HG02610 (cell line): ENCODE results near the gene DNAJB11.
"Not testable (repeated sequence)": the region's sequence is repeated elsewhere in the genome, so short reads cannot be mapped to it uniquely, and the experiment has no call there.

Experiments
- ATAC-seq: cut with Tn5 transposase; IDR thresholded peaks from one replicate; pipeline ENCODE4 v1.9.1; 2021; ENCODE audit warnings: mild to moderate bottlenecking, moderate library complexity; ENCODE audit not compliant: unreplicated experiment

DNAJB11 gene

DNA sequence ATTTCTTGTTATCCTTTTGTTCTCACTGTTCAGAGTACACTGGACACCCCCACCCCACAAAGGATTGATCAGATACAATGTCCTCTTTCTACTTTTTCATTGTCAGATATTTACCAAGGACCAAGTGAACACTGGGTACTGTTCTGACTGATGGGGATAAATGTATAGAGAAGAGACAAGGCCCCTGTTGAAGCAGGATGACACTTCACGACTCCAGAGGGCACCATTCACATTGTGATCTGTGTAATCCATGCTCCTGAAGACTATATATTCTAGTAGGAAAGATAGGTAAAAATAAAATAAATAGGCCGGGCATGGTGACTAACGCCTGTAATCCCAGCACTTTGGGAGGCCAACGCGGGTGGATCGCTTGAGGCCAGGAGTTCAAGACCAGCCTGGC lies 19.1 kb upstream of the DNAJB11 start:
- ATAC-seq, result no peak

DNA sequence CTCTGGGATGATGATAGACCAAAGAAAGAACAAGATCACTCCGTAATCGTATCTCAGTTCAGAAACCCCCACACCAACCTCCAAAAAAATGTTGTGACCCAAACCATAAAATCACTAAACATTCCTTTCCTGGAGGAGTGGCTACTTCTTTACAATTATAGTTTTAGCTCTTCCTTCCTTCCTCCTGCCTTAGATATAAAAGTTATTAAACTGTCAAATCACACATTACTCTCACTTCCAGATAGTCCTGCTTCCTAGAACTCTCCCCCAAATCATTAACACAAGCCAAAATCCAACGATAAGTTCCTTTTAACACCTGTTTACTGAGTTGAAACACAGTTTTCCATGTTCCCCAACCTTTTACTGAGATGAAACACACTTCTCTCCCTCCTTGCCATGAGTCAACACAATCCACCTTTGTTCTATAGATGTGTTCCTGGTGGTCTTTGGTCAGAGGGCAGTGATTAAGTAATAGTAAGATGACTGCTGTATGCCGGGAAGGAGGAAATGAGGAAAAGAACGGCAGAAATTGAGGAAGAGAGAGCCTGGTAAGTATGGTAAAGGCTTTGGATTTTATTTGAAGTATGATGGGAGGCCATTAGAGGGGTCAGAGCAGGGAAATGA lies 18.0 kb upstream of the DNAJB11 start:
- no peak for ATAC-seq

DNA sequence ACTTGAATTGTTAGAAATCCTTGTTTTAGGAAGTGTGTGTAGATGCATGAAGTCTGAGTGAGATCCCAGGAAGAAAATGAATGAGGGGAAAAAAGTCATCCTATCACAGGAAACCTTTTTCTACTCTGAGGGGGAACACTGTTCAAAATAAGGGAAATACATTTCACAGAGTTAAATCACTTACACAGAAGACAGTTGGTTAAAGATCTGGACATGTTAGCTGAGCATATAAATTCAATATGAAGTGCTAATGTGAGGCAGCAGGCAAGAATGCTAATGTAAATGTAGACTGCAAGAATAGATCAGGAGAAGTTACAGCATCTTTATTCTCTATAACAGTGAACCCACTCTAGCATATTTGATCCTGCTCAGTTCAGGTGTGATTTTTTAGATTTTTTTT lies 5.9 kb upstream of the DNAJB11 start:
- no peak for ATAC-seq

DNA sequence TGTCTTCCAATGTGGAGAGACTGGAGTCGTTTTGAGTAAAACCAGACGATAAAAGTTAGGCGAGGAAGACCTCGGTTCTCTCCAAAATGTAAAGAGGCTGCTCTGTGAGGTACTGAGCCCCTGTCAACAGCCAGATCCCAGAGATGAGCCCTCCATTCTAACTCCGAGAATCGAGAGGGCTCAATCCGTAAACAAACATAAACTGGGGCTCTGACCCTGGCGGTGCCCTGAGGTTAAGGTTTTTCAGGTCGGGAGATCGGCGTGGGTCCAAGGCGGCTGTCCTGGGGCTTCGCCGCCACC lies 3.8 kb upstream of the DNAJB11 start:
- ATAC-seq, result no peak

DNA sequence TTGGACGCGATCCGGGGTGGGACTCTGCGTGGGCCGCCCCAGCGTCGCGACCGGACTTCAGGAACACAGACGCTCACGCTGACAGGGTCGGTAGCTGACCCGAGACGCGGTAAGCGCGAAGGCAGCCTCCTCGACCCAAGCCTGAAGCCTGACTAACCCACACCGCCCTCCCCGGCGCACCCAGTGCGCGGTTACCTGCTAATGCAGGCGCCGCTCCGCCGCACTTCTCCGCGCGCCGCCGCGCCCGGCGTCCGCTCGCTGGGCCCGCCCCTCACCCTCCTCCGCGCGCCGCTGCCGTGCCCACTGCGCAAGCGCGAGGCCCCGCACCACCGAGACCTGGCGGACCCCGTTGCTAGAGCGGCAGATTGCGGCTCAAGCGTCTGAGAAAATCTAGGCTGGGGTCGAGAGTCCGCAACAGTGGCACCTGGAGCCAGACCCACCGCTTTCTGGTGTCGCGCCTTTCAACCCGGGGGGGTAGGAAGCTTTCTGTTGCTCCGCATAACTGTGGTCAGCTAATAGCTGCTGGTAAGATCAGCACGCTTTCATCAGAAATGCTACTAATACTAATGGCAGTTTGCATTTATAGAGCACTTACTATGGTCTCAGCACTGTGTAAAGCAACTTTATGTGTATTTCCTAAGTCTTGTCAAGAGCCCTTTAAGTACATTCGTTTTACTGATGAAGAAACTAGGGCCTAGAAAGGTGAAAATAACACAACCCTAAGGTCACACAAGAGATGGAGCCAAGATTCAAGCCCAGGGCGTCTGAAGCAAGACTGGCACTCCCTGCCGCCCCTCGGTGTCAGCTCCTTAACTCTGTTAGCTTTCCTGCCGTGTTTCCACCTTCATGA lies 3.2 kb upstream of the DNAJB11 start, which contains the start of gene TBCCD1:
Gene TBCCD1 (minus strand): TSS at position 268 of the 850 bp plus-strand sequence. CDS start 3,010 bp downstream, outside the sequence.
- peak; percentile 46 for ATAC-seq

DNA sequence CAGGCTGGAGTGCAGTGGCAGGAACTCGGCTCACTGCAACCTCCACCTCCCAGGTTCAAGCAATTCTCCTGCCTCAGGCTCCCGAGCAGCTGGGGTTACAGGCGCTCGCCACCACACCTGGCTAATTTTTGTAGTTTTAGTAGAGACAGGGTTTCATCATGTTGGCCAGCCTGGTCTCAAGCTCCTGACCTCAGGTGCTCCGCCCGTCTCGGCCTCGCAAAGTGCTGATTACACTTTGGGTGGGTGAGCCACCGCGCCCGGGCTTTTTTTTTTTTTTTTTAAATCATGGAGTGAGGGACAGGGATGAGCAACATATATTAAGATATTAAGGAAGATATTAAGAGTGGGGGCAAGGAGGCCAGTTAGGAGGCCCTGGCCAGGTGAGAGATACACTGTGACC lies 1.2 kb upstream of the DNAJB11 start:
- ATAC-seq, result not testable (repeated sequence)

DNA sequence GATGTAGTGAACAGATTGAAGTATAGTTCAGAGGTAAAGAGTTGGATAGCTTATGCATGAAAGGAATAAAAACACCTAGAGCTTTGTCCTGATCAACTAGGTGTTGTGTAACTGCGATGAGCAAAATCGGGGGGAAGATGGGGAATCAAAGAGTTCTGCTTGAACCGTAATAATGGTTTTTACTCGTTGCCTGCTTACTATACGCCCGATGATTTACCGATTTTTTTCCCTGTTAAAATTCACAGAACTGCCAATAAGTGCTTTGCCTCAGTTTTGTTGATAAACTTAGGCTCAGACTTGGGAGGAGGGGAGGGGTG lies 783 bp upstream of the DNAJB11 start:
- no peak for ATAC-seq

DNA sequence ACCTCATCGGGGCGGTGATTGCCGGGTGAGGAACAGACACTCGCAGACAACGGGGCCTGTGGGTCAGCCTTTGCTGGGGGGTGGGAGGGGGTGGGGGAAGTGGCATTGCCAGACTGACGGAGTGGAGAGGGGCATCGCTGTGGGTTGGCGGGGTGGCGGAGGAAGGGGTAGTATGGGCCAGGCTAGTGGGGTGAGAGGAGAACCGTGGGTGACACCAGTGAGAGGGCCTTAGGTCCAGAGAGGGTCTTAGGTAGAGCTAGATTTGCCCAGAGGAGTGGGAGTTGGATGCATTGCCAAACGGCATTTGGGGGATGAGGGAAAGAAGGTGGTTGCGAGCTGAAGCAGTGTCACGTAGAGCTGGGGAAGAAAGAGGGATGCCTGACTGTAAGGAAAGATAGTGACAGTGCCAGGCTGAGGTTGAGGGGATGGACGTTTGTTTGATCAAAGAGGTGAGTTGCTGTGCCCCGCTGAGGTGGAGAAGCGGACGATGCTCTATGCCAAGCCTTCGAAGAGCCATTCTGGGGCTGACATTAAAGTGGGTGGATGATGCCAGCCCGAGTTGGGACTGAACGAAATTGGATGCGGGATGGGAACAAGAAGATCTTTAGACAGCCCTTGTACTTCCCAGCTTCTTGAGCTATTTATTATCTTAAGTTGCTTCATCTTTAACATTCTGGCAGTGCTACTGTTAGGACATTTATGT lies 572 bp downstream of the DNAJB11 start:
- ATAC-seq, result no peak

DNA sequence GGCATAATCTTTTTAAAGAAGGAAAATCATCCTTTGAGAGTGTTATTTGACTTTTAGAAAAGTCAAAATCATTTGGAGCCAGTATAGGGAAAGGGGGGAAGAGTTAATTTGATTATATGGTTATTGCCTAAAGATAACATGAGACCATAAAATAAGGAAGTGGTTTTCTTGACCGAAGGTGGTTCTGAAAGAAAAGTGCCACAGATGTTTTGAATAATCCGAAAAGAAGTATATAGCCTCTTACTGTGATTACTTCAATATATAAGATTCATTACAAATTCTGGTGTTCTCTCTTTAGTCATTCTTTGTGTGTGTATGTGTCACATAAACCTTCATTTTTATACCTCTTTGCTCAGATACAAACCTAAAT lies 1.1 kb downstream of the DNAJB11 start:
- no peak for ATAC-seq

DNA sequence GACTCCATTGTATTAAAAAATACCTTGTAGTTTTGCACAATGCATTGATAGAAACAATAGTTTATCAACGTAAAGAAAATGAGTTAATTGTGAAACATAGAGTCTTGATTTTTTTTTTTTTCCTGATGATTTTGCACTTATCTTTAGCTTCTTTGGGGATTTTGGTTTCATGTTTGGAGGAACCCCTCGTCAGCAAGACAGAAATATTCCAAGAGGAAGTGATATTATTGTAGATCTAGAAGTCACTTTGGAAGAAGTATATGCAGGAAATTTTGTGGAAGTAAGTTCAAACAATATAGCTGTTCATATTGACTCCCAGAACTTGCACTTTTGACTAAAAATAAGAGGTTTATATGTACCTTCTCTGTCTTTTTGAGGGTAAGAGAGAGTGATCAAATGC lies 7.0 kb downstream of the DNAJB11 start:
- ATAC-seq, result no peak

DNA sequence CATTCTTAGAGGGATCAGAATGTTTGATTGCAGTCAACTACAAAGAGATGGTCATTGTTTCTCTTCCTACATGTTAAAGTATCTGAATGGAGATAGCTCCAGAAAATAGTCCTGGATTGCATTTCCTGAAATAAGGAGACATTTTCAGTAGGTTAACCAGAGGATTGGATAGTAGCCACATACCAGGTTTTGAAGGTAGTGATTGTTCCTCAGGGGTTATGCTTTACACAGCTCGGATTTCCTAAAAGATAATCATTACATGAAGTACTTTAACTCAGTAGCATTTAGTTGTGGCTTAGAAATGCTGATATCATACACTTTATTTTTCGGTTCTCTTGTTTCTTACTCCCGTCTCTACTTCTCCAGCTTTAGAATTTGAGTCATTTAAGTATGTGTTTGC lies 10.3 kb downstream of the DNAJB11 start:
- ATAC-seq, result no peak

DNA sequence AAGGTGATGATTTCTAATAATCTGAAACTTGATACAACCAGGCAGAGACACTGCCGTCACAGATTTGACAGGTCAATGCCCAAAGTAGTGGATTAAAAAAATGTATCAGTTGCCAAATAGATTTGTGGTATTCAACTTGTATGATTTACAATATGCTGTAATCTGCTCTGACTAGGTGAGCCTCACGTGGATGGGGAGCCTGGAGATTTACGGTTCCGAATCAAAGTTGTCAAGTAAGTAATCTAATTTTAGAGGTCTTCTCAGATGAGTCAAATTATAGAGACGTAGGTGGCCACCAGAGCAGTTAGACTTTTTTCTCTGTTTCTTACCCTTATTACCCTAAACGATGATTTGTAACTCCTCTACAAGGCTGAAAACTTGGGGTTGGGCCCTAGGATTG lies 12.0 kb downstream of the DNAJB11 start:
- ATAC-seq, result no peak

DNA sequence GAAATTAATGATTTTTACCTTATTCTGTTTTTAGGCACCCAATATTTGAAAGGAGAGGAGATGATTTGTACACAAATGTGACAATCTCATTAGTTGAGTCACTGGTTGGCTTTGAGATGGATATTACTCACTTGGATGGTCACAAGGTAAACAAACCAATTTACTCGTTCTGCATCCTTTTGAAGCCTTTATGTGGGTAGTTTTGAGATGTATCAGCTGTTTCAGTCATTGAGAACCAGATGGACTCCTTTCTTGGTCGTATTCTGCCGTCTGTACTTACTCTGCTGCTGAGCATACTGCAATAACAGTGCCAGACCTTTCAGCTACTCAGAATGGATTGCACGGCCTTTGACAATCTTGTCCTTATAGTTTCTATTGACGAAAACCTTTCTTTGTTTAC lies 13.3 kb downstream of the DNAJB11 start:
- ATAC-seq, result no peak

DNA sequence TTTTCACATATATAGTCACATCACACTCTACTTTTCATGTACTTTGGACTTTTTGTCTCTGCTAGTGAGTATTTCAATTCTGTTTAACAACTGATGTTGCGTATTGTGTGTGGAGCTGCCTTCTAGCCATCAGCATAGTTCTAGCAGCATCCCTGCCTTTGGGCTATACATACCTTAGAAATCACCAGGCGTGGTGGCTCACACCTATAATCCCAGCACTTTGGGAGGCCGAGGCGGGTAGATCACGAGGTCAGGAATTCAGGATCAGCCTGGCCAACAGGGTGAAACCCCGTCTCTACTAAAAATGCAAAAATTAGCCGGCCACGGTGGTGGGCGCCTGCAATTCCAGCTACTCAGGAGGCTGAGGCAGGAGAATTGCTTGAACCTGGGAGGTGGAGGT lies 15.7 kb downstream of the DNAJB11 start:
- ATAC-seq, result not testable (repeated sequence)

DNA sequence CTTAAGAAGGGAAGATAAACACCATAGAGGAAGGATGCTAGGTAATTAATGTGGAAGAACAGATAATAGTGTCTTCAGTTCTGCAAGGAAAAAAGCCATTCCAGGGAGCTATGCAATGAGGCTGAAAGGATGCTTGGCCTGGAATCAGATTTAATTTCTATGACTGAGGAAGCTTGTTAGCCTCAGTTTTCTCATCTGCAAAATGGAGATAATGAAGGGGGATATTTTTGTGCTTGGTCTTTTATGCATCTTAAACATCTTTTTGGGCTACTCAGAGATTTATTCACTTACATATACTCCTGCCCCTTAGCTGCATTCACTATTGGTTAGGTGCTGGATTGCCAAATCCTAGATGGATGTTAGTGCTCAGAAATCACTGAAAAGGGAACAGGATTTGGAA lies 16.7 kb downstream of the DNAJB11 start:
- no peak for ATAC-seq

DNA sequence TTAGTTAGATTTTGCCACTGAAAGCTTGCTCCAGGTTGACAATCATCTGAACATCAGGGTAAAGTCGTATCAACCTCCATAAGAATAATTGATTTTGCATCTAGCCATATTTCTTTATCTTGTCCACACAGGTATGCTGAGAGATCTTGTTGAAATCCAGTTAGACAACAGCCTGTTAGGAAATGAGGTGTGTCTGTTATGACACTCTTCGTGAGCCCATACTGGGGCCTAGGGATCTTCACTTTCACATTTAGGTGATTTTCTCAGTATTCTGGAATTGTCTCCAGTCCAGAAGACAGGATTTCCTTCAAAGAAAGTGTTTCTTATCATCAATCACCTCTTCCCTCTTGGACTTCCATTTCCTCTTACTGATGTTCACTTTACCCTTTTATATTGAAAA lies 18.1 kb downstream of the DNAJB11 start:
- no peak for ATAC-seq

DNA sequence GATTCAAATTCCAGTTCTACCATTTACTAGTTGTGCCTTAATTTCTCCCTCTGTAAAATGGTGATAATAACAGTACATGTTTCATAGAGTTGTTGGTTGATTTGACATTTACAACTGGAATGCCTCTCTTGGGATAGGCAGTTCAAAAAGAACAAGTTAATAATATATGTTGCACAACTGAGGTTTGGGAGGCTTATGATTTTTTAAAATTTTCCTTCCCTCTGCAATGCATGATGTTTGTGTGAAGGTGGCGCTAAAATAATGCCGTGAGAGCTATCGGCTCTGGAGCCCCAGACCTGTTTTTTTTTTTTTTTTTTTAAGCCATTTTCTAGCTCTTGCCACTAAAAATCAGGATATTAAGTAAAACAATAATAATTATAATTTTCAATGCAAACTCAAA lies 18.6 kb downstream of the DNAJB11 start:
- no peak for ATAC-seq

DNA sequence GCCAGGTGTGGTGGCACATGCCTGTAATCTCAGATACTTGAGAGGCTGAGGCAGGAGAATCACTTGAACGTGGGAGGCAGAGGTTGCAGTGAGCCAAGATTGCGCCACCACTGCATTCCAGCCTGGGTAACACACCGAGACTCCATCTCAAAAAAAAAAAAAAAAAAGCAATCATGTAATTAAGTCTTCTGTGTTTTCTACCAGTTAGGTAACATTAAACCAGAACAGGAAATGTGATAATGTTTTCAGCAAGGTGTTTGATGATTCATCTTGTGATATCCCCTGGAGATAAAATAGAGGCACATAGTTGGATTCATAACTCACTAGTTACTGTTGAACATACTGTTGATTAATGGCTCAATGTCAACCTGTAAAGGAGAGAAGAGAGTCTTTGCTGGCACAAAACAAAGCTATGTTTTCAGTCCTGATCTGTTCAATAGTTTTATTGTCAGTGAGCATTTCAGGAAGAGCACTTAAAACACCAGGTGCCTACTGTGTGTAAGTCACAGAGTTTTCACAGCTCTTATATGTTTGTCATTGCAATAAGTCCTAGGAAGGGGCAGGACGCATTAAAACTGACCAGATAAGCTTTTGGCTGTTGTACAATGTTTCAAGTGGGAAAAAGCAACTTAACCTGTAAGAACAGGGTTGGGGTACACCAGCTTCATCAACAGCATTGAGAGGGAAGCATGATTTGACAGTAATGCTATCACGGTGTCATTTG lies 19.5 kb downstream of the DNAJB11 start:
- ATAC-seq, result no peak

DNA sequence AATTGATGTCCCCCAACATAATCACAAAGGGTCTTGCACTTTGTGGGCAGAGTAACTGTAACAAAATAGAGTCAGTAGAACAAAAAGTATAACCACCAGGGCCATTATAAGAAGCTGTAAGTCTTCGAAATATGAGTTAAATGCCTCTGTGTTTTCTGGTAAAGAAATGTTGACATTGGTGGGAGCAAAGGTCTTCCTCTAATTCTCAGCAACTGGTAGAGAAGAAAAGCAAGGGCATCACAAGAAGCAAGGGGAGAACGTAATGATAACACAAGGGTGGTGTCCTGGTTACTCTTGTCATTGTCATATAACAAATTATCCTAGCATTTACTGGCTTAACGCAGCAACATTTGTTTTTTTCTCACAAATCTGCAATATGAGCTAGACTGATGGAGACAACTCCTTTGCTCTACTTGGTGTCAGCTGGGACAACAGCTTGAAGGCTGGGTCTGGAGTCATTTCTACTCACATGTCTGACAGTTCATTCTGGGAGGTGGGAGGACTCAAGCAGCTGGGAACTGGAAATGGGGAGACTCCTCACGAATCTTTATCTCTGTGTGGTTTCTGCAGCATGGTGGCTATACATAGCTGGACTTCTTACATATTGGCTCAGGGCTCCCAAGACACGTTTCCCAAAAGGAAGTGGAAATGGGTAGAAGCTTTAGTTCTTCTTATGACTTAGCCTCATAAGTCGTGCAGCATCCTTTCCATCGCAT lies 20.2 kb downstream of the DNAJB11 start:
- ATAC-seq, result no peak

DNA sequence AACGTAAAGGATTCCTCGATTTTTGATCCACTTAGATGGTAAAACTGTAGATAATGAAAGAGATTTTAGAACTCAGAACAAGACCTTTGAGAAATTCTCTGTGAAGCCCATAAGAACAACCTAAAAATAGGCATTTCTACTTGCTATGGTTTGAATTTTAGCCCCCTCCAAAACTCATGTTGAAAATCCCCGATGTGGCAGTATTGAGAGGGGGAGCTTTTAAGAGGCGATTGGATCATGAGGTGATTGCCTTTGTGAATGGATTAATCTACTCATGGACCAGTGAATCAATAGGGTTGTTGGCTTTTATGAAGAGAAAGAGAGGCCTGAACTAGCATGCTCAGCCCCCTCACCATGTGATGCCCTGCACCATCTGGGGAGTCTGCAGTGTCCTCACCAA lies 22.2 kb downstream of the DNAJB11 start:
- ATAC-seq, result no peak

DNA sequence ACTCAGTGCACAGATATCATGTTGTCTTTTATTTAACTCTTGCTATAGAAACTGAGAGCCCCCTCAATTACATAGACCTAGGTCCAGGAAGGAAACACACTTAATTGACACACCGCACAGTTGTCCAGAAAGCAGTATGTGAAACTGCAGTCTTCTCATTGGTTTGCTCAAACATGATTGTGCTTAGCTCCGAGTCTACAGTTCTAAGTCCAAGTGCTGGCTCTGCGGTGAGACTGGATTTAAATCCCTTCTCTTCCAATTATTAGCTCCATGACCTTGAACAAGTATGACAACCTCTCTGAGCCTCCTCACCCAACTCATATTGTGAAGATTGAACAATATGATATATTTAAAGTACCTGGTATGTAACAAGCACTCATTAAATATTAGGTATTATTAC lies 23.3 kb downstream of the DNAJB11 start:
- no peak for ATAC-seq
